ENCODE measurements around the gene VMP1.

- no peak for TF ChIP-seq MAZ (IDR thresholded peaks at IDR 0.05; ENCODE audit: borderline replicate concordance, low read depth, low read length)
- TF ChIP-seq, protein P1, sequence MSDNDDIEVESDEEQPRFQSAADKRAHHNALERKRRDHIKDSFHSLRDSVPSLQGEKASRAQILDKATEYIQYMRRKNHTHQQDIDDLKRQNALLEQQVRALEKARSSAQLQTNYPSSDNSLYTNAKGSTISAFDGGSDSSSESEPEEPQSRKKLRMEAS (IDR thresholded peaks at IDR 0.05): no peak
- no peak for TF ChIP-seq SREBF2 (IDR thresholded peaks at IDR 0.05)
- TF ChIP-seq, protein P2, sequence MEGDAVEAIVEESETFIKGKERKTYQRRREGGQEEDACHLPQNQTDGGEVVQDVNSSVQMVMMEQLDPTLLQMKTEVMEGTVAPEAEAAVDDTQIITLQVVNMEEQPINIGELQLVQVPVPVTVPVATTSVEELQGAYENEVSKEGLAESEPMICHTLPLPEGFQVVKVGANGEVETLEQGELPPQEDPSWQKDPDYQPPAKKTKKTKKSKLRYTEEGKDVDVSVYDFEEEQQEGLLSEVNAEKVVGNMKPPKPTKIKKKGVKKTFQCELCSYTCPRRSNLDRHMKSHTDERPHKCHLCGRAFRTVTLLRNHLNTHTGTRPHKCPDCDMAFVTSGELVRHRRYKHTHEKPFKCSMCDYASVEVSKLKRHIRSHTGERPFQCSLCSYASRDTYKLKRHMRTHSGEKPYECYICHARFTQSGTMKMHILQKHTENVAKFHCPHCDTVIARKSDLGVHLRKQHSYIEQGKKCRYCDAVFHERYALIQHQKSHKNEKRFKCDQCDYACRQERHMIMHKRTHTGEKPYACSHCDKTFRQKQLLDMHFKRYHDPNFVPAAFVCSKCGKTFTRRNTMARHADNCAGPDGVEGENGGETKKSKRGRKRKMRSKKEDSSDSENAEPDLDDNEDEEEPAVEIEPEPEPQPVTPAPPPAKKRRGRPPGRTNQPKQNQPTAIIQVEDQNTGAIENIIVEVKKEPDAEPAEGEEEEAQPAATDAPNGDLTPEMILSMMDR (IDR thresholded peaks at IDR 0.05): no peak
- TF ChIP-seq RAD21 (conservative IDR thresholded peaks at IDR 0.05 in 1 of 2, IDR thresholded peaks at IDR 0.05 in 1 of 2): no peak
- TF ChIP-seq, protein P3, sequence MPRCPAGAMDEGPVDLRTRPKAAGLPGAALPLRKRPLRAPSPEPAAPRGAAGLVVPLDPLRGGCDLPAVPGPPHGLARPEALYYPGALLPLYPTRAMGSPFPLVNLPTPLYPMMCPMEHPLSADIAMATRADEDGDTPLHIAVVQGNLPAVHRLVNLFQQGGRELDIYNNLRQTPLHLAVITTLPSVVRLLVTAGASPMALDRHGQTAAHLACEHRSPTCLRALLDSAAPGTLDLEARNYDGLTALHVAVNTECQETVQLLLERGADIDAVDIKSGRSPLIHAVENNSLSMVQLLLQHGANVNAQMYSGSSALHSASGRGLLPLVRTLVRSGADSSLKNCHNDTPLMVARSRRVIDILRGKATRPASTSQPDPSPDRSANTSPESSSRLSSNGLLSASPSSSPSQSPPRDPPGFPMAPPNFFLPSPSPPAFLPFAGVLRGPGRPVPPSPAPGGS (IDR thresholded peaks at IDR 0.05): no peak
- no peak for TF ChIP-seq POLR2A (IDR thresholded peaks at IDR 0.05; ENCODE audit: low read length)
- TF ChIP-seq KDM5A (IDR thresholded peaks at IDR 0.05): no peak
- peak; percentile 77 for TF ChIP-seq EHF (CRISPR knock-in tag; IDR thresholded peaks at IDR 0.05)
These were observed 45.5 kb downstream of the VMP1 start for GRCh38 chr17:59752922-59753321.
